Osteoblast (primary cell): ENCODE data around the gene SELENBP1. TPM values are rescaled to one million over a fixed set of nuclear protein-coding genes. Genes with fewer than 3 reads are reported as not detected.

Experiments
- DNase-seq: peaks from one replicate; pipeline ENCODE4 v3.0.0; 2011; ENCODE audit warnings: low spot score, mixed read lengths; ENCODE audit not compliant: insufficient read length; ENCODE audit errors: missing footprints
- H2AFZ ChIP-seq: 2 replicates; pipeline ENCODE4 v1.6.0; 2011; ENCODE audit warnings: mild to moderate bottlenecking, low read length
- H3K27ac ChIP-seq: 2 replicates; pipeline ENCODE4 v1.5.1; 2011; ENCODE audit warnings: mild to moderate bottlenecking, low read depth, low read length, moderate library complexity
- H3K27me3 ChIP-seq: 2 replicates; pipeline ENCODE4 v1.6.0; 2012; ENCODE audit warnings: mild to moderate bottlenecking, control low read depth, inconsistent platforms, low read length, moderate library complexity; ENCODE audit not compliant: insufficient read depth
- H3K36me3 ChIP-seq: 2 replicates; pipeline ENCODE4 v1.5.1; 2011; ENCODE audit warnings: mild to moderate bottlenecking, low read length, control low read depth, moderate library complexity; ENCODE audit not compliant: insufficient read depth
- H3K4me1 ChIP-seq: 2 replicates; pipeline ENCODE4 v1.5.1; 2011; ENCODE audit warnings: mild to moderate bottlenecking, low read length, control low read depth, moderate library complexity; ENCODE audit not compliant: insufficient read depth
- H3K4me2 ChIP-seq: 2 replicates; pipeline ENCODE4 v1.6.0; 2011; ENCODE audit warnings: mild to moderate bottlenecking, low read length; ENCODE audit not compliant: insufficient read depth
- H3K4me3 ChIP-seq: fragments of 200-600 bp; sonication (generic); 3 replicates; pipeline ENCODE4 v1.5.1; 2012; ENCODE audit warnings: mild to moderate bottlenecking, low read length, inconsistent platforms; ENCODE audit not compliant: insufficient read depth
- H3K79me2 ChIP-seq: 2 replicates; pipeline ENCODE4 v1.6.0; 2012; ENCODE audit warnings: mild to moderate bottlenecking, low read length, control low read depth, inconsistent platforms; ENCODE audit not compliant: insufficient read depth
- H3K9me3 ChIP-seq: 2 replicates; pipeline ENCODE4 v1.5.1; 2011; ENCODE audit warnings: low read depth, low read length, control low read depth
- H4K20me1 ChIP-seq: 2 replicates; pipeline ENCODE4 v1.6.0; 2012; ENCODE audit warnings: mild to moderate bottlenecking, low read length, control low read depth; ENCODE audit not compliant: insufficient read depth
- total RNA-seq: library from RNA; depleted of rRNA; stranded (reverse); fragments of >200 nt; gene quantifications from 2 replicates; pipeline ENCODE4 v1.2.3, GENCODE V29; 2012
- TF ChIP-seq, protein P1 (sequence below): IDR thresholded peaks from 2 replicates; pipeline ENCODE4 v1.5.1; 2011; ENCODE audit warnings: mild to moderate bottlenecking, low read depth, low read length, moderate library complexity; ENCODE audit errors: extremely low read depth

Gene SELENBP1
- total RNA-seq, 1 donor = 42.0 TPM

DNA sequence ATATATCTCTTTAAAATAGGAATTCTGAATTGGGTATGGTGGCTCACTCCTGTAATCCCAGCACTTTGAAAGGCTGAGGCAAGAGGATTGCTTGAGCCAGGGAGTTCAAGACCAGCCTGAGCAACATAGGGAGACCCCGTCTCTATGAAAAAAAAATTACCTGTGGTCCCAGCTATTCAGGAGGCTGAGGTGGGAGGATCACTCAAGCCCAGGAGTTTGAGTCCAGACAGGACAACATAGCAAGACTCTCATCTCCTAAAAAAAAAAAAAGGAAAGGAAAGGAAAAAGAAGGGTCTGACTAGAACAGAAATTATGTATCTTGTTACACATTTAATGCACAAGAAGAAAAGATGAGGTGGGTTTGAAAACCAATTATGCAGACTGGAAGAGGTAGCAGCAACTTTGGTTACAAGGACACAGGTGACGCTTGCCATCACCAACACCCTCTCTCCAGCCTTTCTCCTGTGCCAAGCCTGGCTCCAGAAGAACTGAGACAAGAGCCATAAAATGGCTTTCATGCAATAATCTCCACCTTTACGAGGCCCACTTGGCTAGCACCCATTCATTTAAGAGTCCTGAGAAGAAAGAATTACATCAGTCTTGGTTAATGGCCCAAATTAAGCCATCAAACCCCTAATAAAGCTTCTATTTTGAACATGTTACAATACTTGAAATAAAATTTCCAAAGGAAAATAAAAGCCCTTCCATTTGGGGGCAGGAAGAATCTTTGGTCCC is 4.8 kb upstream of the SELENBP1 start:
- Histone ChIP-seq H3K4me3 (no peak overlapping the region), H3K4me1 (peaks cover 5% of the 10 kb centered on the region), H3K4me2 (no peak overlapping the region), H4K20me1 (no peaks in the 10 kb centered on the region), H3K79me2 (no peaks in the 10 kb centered on the region), H3K36me3 (no peaks in the 10 kb centered on the region), H2AFZ (no peak overlapping the region), H3K9me3 (no peaks in the 10 kb centered on the region), H3K27me3 (peaks cover 8% of the 10 kb centered on the region), H3K27ac (no peak overlapping the region)
- no peak for DNase-seq
- TF ChIP-seq, protein P1, sequence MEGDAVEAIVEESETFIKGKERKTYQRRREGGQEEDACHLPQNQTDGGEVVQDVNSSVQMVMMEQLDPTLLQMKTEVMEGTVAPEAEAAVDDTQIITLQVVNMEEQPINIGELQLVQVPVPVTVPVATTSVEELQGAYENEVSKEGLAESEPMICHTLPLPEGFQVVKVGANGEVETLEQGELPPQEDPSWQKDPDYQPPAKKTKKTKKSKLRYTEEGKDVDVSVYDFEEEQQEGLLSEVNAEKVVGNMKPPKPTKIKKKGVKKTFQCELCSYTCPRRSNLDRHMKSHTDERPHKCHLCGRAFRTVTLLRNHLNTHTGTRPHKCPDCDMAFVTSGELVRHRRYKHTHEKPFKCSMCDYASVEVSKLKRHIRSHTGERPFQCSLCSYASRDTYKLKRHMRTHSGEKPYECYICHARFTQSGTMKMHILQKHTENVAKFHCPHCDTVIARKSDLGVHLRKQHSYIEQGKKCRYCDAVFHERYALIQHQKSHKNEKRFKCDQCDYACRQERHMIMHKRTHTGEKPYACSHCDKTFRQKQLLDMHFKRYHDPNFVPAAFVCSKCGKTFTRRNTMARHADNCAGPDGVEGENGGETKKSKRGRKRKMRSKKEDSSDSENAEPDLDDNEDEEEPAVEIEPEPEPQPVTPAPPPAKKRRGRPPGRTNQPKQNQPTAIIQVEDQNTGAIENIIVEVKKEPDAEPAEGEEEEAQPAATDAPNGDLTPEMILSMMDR = no peak

DNA sequence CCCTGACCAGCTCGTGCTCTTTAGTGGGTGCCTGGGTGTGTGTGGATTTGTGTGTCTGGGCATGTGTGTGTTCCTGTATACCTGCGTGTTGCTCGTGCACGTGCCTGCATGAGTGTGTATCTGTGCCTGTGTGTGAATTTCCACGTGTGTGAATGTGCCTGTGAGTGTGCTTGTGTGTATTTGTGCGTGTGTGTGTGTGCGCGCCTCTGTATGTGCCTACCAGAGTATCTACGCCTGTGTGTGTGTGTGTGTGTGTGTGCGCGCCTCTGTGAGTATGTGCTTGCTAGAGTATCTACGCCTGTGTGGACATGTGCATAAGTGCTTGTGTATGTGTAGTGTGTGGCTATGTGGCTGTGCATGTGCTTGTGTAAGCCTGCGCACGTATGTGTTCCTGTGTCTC is 691 bp upstream of the SELENBP1 start:
- H3K27me3 ChIP-seq = peaks cover 4% of the 10 kb centered on the region
- no peaks in the 10 kb centered on the region for H3K79me2 ChIP-seq
- no peaks in the 10 kb centered on the region for H3K9me3 ChIP-seq
- H3K4me3 ChIP-seq = no peak overlapping the region
- no peak overlapping the region for H2AFZ ChIP-seq
- H4K20me1 ChIP-seq = peaks cover 8% of the 10 kb centered on the region
- peaks cover 5% of the 10 kb centered on the region for H3K36me3 ChIP-seq
- TF ChIP-seq, protein P1 = no peak
- no peak overlapping the region for H3K4me2 ChIP-seq
- peaks cover 29% of the 10 kb centered on the region for H3K4me1 ChIP-seq
- DNase-seq = no peak
- H3K27ac ChIP-seq = no peak overlapping the region

DNA sequence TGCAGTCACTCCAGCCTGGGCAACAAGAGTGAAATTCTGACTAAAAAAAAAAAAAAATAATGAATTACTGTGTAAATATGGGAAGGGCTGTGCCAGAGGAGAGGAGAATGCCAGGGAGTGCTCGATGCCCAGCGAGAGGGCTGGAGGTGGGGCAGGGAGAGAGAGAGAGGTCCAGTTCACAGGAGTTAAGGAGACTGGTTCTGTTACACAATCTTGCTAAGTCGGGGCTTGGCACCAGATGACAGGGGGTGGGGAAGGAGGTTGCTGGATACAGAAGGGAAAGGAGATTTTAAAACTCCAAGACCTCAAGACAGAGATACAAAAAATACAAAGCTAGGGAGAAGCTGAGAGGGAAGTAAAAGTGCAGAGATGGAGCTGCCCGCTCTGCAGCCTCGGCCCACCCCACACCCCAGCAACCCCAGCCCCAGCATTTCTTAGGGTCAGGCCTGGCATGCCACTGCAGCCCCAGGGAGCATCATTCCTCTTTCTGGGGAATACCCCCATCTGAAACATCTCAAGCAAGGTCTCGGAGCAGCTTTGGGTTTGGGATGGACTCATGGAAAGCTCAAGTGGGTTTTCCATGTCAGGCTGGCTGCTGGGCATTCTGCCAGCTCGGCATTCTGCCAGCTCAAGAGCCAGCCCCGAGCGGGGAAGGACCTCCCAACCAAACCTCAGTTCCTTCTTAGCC is 991 bp downstream of the SELENBP1 start:
- Histone ChIP-seq H3K27ac (no peak overlapping the region), H3K4me3 (peak overlapping the region; percentile 74), H3K36me3 (peaks cover 10% of the 10 kb centered on the region), H3K9me3 (no peaks in the 10 kb centered on the region), H3K27me3 (no peaks in the 10 kb centered on the region), H3K4me1 (peaks cover 29% of the 10 kb centered on the region), H3K79me2 (no peaks in the 10 kb centered on the region), H2AFZ (no peak overlapping the region), H4K20me1 (peaks cover 8% of the 10 kb centered on the region), H3K4me2 (peak overlapping the region; percentile 90)
- DNase-seq = peak; percentile 84
- TF ChIP-seq, protein P1 = no peak

DNA sequence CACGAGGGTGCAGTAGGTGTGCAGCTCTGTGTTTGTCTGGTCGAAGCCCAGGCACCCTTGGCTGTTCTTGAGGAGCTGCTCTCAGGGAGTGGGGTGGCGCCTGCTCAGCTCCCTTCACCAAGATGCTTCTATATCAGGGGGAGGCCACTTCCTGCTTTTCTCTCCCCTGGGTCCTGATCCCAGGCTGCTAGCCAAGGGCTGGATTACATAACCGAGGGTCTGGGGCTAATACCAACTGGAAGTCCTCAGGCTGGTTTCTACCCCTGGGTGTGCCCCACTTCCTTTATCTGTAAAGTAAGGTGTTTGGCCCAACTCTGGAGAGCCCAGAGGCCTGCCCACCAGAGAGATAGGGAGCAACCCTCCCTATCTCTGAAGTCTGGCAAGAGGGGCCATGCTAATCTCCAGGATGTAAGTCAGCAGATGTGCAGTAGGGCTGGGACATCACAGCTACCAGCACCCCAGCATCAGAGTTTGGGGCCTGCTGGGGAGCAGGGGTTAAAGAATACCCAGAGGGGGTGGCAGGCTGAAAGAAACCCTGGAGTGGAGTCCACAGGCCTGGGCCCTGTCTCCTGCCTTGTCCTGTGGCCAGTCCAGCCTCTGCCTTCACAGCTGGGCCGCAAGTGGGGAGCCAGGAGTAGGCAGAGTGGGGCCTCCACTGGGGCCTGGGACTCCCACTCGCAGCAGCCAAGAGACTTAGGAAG is 2.1 kb downstream of the SELENBP1 start:
- no peak overlapping the region for H3K27ac ChIP-seq
- no peaks in the 10 kb centered on the region for H3K79me2 ChIP-seq
- peaks cover 29% of the 10 kb centered on the region for H3K4me1 ChIP-seq
- peak overlapping the region; percentile 36 for H3K4me2 ChIP-seq
- no peaks in the 10 kb centered on the region for H3K27me3 ChIP-seq
- peaks cover 16% of the 10 kb centered on the region for H3K36me3 ChIP-seq
- H3K4me3 ChIP-seq = no peak overlapping the region
- peak; percentile 80 for DNase-seq
- H3K9me3 ChIP-seq = no peaks in the 10 kb centered on the region
- peaks cover 8% of the 10 kb centered on the region for H4K20me1 ChIP-seq
- TF ChIP-seq, protein P1 = no peak
- no peak overlapping the region for H2AFZ ChIP-seq
